Endothelial cell of umbilical vein (primary cell): ENCODE measurements around the gene RAC3.

Experiments
- CTCF ChIP-seq, 2 donors: IDR thresholded peaks; 1 replicate in 1 of 2; 2 replicates in 1 of 2; pipeline ENCODE4 v1.5.1; 2011; ENCODE audit warnings: low read length in 2 of 2, mild to moderate bottlenecking in 2 of 2, moderate library complexity in 2 of 2, control low read depth in 1 of 2, inconsistent platforms in 1 of 2, low read depth in 1 of 2; ENCODE audit not compliant: insufficient read depth in 1 of 2; ENCODE audit errors: extremely low read depth in 1 of 2
- POLR2AphosphoS5 ChIP-seq: IDR thresholded peaks from 2 replicates; pipeline ENCODE4 v1.6.1; 2012; ENCODE audit warnings: low read depth, mild to moderate bottlenecking, control low read depth, low read length, moderate library complexity; ENCODE audit not compliant: insufficient read depth

GRCh38 chr17:82045936-82046484, 14.5 kb downstream of the RAC3 start:
- TF ChIP-seq CTCF (IDR thresholded peaks at IDR 0.05; ENCODE audit: extremely low read depth in 1 of 2, insufficient read depth in 1 of 2, low read depth in 1 of 2, low read length in 2 of 2) = no peak
- no peak for TF ChIP-seq POLR2AphosphoS5
